GM23338 (cell line): ENCODE measurements around the gene NELL2. TPM values are rescaled to one million over a fixed set of nuclear protein-coding genes. Genes with fewer than 3 reads are reported as not detected.

ENCODE experiments used
- ATAC-seq: fragments of 200-7000 bp; cut with Tn5 transposase; 3 replicates; pipeline ENCODE4 v1.9.1; 2020
- DNase-seq: peaks from one replicate; pipeline ENCODE4 v3.0.0-alpha.2; 2015; ENCODE audit warnings: low spot score
- H2AFZ ChIP-seq: fragments of 200-600 bp; sonication (generic); 2 replicates; pipeline ENCODE4 v1.8.0; 2016; ENCODE audit warnings: antibody characterized with exemption, mild to moderate bottlenecking, moderate library complexity
- H3F3A ChIP-seq: fragments of 200-600 bp; sonication (generic); replicated peaks from 2 replicates; pipeline ENCODE4 v1.8.0; 2017; ENCODE audit warnings: antibody characterized with exemption, mixed run types, low read depth
- H3K27ac ChIP-seq: fragments of 200-600 bp; sonication (generic); 2 replicates; pipeline ENCODE4 v1.6.1; 2016; ENCODE audit warnings: low read depth
- H3K27me3 ChIP-seq: fragments of 200-600 bp; sonication (generic); 2 replicates; pipeline ENCODE4 v1.8.0; 2016; ENCODE audit warnings: mild to moderate bottlenecking, mixed run types, moderate library complexity; ENCODE audit not compliant: insufficient read depth
- H3K36me3 ChIP-seq: fragments of 200-600 bp; sonication (generic); 2 replicates; pipeline ENCODE4 v1.8.0; 2016; ENCODE audit warnings: mild to moderate bottlenecking; ENCODE audit not compliant: insufficient read depth
- H3K4me1 ChIP-seq: fragments of 200-600 bp; sonication (generic); 2 replicates; pipeline ENCODE4 v1.8.0; 2016; ENCODE audit warnings: mild to moderate bottlenecking, moderate library complexity; ENCODE audit not compliant: insufficient read depth
- H3K4me2 ChIP-seq: fragments of 200-600 bp; sonication (generic); 2 replicates; pipeline ENCODE4 v1.7.1; 2017; ENCODE audit warnings: mixed run types
- H3K4me3 ChIP-seq: fragments of 200-600 bp; sonication (generic); 2 replicates; pipeline ENCODE4 v1.6.1; 2016; ENCODE audit warnings: mixed run types
- H3K79me2 ChIP-seq: fragments of 200-600 bp; sonication (generic); replicated peaks from 2 replicates; pipeline ENCODE4 v1.8.0; 2017; ENCODE audit warnings: mild to moderate bottlenecking; ENCODE audit not compliant: insufficient read depth
- H3K9me2 ChIP-seq: fragments of 200-600 bp; sonication (generic); 2 replicates; pipeline ENCODE4 v1.8.0; 2017; ENCODE audit not compliant: insufficient read depth
- H4K20me1 ChIP-seq: fragments of 200-600 bp; sonication (generic); replicated peaks from 2 replicates; pipeline ENCODE4 v1.8.0; 2017; ENCODE audit warnings: mild to moderate bottlenecking; ENCODE audit not compliant: insufficient read depth
- H3K27ac Mint-ChIP-seq: 2 replicates; pipeline ENCODE4 v1.8.0; 2020; ENCODE audit warnings: inconsistent platforms, mild to moderate bottlenecking, moderate library complexity, mixed read lengths
- H3K27me3 Mint-ChIP-seq: 3 replicates; pipeline ENCODE4 v1.8.0; 2022; ENCODE audit warnings: low read depth, mild to moderate bottlenecking, moderate library complexity, mixed read lengths, inconsistent platforms; ENCODE audit not compliant: insufficient read depth, poor library complexity
- H3K36me3 Mint-ChIP-seq: 3 replicates; pipeline ENCODE4 v1.8.0; 2021; ENCODE audit warnings: low read depth, mild to moderate bottlenecking, inconsistent platforms, moderate library complexity, mixed read lengths
- H3K4me1 Mint-ChIP-seq: 3 replicates; pipeline ENCODE4 v1.8.0; 2020; ENCODE audit warnings: mild to moderate bottlenecking, inconsistent platforms, mixed read lengths
- H3K4me3 Mint-ChIP-seq: 3 replicates; pipeline ENCODE4 v1.8.0; 2021; ENCODE audit warnings: moderate library complexity, mild to moderate bottlenecking, inconsistent platforms, mixed read lengths
- H3K9me3 Mint-ChIP-seq: 3 replicates; pipeline ENCODE4 v1.8.0; 2020; ENCODE audit warnings: moderate library complexity, mild to moderate bottlenecking, inconsistent platforms, mixed read lengths
- CREB1 ChIP-seq: fragments of 250-450 bp; sonication (Bioruptor Pico); IDR thresholded peaks from 2 replicates; pipeline ENCODE4 v1.5.0; 2020; ENCODE audit warnings: low read depth, mild to moderate bottlenecking, moderate library complexity
- EZH2 ChIP-seq: fragments of 200-600 bp; sonication (generic); IDR thresholded peaks from one replicate; pipeline ENCODE4 v1.8.0; 2017; ENCODE audit warnings: antibody characterized with exemption, mild to moderate bottlenecking, low read depth; ENCODE audit not compliant: unreplicated experiment
- EZH2phosphoT487 ChIP-seq: fragments of 200-600 bp; sonication (generic); IDR thresholded peaks from one replicate; pipeline ENCODE4 v1.8.1; 2018; ENCODE audit warnings: antibody characterized with exemption; ENCODE audit not compliant: unreplicated experiment
- JUNB ChIP-seq: IDR thresholded peaks from one replicate; pipeline ENCODE4 v1.6.1; 2016; ENCODE audit warnings: antibody characterized with exemption; ENCODE audit not compliant: unreplicated experiment
- NANOG ChIP-seq: IDR thresholded peaks from 2 replicates; pipeline ENCODE4 v1.6.1; 2016; ENCODE audit warnings: antibody characterized with exemption, borderline replicate concordance
- POLR2AphosphoS5 ChIP-seq: IDR thresholded peaks from 2 replicates; pipeline ENCODE4 v1.6.1; 2016; ENCODE audit warnings: antibody characterized with exemption, low read depth
- STAT1 ChIP-seq: IDR thresholded peaks from one replicate; pipeline ENCODE4 v1.6.1; 2016; ENCODE audit warnings: antibody characterized with exemption; ENCODE audit not compliant: unreplicated experiment
- ZNF114 ChIP-seq: fragments of 250-450 bp; sonication (Bioruptor Pico); IDR thresholded peaks from 2 replicates; pipeline ENCODE4 v1.5.0; 2020; ENCODE audit warnings: mild to moderate bottlenecking, moderate library complexity
- ZNF331 ChIP-seq: fragments of 250-450 bp; sonication (Bioruptor Pico); IDR thresholded peaks from 2 replicates; pipeline ENCODE4 v1.5.0; 2020; ENCODE audit warnings: low read depth, mild to moderate bottlenecking, moderate library complexity
- polyA plus RNA-seq: library from polyadenylated mRNA; unstranded; fragments of >200 nt; fragmentation: Nextera tagmentation; extraction: Ambion mirVana; gene quantifications from 2 replicates; pipeline ENCODE4 v1.2.1, GENCODE V29; 2016
- total RNA-seq: library from RNA; depleted of rRNA; stranded (reverse); fragments of >200 nt; shearing (Covaris generic); gene quantifications from 2 replicates; pipeline ENCODE4 v1.2.3, GENCODE V29; 2014
- TF ChIP-seq, protein P1 (sequence below), 2 experiments: fragments of 200-600 bp in 1 of 2; sonication (generic) in 1 of 2; conservative IDR thresholded peaks; 2 replicates each; pipeline versions ENCODE4 v1.5.1 to v1.6.1; 2016 to 2017; ENCODE audit warnings: antibody characterized with exemption in 2 of 2, low read depth in 2 of 2, mild to moderate bottlenecking in 2 of 2, moderate library complexity in 1 of 2
- TF ChIP-seq, protein P2 (sequence below): fragments of 250-450 bp; sonication (Bioruptor Pico); IDR thresholded peaks from 2 replicates; pipeline ENCODE4 v1.5.0; 2020; ENCODE audit warnings: mild to moderate bottlenecking, moderate library complexity
- TF ChIP-seq, protein P3 (sequence below): IDR thresholded peaks from 2 replicates; pipeline ENCODE4 v1.6.1; 2016; ENCODE audit warnings: antibody characterized with exemption
- TF ChIP-seq, protein P4 (sequence below): IDR thresholded peaks from one replicate; pipeline ENCODE4 v1.6.1; 2018; ENCODE audit warnings: antibody characterized with exemption; ENCODE audit not compliant: unreplicated experiment

Gene NELL2
- total and polyA plus RNA-seq, 2 experiments from 2014 or later: 25.1 to 99.5 TPM

DNA sequence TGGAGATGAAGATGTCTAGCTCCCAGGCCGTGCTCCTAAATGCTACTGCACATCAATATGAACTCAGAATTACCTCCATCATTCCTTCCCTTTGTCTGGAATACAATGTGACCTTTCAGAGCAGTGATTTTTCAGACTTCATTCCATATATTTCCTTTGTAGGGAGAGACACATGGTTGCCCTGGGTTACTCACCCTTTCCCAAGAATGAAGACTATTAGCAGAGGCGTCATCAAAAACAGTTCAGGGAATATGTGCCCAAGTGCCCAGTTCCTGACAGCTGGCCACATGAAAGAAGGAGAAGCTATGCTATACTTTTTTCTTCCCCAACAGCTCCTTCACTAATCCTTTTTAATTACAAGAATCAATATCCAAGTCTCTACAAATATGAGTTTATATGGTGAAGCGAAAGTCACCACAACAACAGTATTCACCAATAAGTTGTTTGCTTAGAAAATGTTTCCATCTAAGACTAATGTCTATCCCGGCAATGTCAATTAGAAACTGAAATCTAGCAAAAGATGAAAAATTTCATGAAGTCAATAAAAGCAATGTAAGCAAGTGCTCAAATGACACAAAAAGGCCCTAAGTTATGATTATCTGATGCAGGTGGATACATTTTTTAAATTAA, 17.8 kb downstream of the NELL2 start:
- H3K27ac Mint-ChIP-seq: no peak overlapping the region
- no peaks in the 10 kb centered on the region for H3K27me3 Mint-ChIP-seq
- Histone ChIP-seq H3K79me2 (peaks cover 73% of the 10 kb centered on the region), H3F3A (no peaks in the 10 kb centered on the region), H3K9me2 (no peaks in the 10 kb centered on the region), H2AFZ (no peak overlapping the region), H3K27ac (no peak overlapping the region), H3K4me2 (no peak overlapping the region), H3K27me3 (no peaks in the 10 kb centered on the region), H3K36me3 (no peaks in the 10 kb centered on the region), H3K4me1 (0 out of 2 replicates have a peak, but pooled peaks cover 3% of the 10 kb centered on the region), H3K4me3 (no peak overlapping the region), H4K20me1 (no peaks in the 10 kb centered on the region; the same call in 1 of the 2 replicates)
- no peak overlapping the region for H3K4me3 Mint-ChIP-seq
- no peaks in the 10 kb centered on the region for H3K9me3 Mint-ChIP-seq
- peaks cover 9% of the 10 kb centered on the region for H3K4me1 Mint-ChIP-seq
- peaks cover 7% of the 10 kb centered on the region; the same call in 2 of the 3 replicates for H3K36me3 Mint-ChIP-seq
- TF ChIP-seq, protein P1, sequence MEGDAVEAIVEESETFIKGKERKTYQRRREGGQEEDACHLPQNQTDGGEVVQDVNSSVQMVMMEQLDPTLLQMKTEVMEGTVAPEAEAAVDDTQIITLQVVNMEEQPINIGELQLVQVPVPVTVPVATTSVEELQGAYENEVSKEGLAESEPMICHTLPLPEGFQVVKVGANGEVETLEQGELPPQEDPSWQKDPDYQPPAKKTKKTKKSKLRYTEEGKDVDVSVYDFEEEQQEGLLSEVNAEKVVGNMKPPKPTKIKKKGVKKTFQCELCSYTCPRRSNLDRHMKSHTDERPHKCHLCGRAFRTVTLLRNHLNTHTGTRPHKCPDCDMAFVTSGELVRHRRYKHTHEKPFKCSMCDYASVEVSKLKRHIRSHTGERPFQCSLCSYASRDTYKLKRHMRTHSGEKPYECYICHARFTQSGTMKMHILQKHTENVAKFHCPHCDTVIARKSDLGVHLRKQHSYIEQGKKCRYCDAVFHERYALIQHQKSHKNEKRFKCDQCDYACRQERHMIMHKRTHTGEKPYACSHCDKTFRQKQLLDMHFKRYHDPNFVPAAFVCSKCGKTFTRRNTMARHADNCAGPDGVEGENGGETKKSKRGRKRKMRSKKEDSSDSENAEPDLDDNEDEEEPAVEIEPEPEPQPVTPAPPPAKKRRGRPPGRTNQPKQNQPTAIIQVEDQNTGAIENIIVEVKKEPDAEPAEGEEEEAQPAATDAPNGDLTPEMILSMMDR (conservative IDR thresholded peaks at IDR 0.05; ENCODE audit: low read depth in 2 of 2): no peak
- TF ChIP-seq POLR2AphosphoS5 (no peak), EZH2 (no peak), NANOG (no peak), EZH2phosphoT487 (no peak), CREB1 (CRISPR knock-in tag) (no peak), STAT1 (no peak), JUNB (no peak), ZNF331 (no peak), ZNF114 (CRISPR knock-in tag) (no peak)
- TF ChIP-seq, protein P2, sequence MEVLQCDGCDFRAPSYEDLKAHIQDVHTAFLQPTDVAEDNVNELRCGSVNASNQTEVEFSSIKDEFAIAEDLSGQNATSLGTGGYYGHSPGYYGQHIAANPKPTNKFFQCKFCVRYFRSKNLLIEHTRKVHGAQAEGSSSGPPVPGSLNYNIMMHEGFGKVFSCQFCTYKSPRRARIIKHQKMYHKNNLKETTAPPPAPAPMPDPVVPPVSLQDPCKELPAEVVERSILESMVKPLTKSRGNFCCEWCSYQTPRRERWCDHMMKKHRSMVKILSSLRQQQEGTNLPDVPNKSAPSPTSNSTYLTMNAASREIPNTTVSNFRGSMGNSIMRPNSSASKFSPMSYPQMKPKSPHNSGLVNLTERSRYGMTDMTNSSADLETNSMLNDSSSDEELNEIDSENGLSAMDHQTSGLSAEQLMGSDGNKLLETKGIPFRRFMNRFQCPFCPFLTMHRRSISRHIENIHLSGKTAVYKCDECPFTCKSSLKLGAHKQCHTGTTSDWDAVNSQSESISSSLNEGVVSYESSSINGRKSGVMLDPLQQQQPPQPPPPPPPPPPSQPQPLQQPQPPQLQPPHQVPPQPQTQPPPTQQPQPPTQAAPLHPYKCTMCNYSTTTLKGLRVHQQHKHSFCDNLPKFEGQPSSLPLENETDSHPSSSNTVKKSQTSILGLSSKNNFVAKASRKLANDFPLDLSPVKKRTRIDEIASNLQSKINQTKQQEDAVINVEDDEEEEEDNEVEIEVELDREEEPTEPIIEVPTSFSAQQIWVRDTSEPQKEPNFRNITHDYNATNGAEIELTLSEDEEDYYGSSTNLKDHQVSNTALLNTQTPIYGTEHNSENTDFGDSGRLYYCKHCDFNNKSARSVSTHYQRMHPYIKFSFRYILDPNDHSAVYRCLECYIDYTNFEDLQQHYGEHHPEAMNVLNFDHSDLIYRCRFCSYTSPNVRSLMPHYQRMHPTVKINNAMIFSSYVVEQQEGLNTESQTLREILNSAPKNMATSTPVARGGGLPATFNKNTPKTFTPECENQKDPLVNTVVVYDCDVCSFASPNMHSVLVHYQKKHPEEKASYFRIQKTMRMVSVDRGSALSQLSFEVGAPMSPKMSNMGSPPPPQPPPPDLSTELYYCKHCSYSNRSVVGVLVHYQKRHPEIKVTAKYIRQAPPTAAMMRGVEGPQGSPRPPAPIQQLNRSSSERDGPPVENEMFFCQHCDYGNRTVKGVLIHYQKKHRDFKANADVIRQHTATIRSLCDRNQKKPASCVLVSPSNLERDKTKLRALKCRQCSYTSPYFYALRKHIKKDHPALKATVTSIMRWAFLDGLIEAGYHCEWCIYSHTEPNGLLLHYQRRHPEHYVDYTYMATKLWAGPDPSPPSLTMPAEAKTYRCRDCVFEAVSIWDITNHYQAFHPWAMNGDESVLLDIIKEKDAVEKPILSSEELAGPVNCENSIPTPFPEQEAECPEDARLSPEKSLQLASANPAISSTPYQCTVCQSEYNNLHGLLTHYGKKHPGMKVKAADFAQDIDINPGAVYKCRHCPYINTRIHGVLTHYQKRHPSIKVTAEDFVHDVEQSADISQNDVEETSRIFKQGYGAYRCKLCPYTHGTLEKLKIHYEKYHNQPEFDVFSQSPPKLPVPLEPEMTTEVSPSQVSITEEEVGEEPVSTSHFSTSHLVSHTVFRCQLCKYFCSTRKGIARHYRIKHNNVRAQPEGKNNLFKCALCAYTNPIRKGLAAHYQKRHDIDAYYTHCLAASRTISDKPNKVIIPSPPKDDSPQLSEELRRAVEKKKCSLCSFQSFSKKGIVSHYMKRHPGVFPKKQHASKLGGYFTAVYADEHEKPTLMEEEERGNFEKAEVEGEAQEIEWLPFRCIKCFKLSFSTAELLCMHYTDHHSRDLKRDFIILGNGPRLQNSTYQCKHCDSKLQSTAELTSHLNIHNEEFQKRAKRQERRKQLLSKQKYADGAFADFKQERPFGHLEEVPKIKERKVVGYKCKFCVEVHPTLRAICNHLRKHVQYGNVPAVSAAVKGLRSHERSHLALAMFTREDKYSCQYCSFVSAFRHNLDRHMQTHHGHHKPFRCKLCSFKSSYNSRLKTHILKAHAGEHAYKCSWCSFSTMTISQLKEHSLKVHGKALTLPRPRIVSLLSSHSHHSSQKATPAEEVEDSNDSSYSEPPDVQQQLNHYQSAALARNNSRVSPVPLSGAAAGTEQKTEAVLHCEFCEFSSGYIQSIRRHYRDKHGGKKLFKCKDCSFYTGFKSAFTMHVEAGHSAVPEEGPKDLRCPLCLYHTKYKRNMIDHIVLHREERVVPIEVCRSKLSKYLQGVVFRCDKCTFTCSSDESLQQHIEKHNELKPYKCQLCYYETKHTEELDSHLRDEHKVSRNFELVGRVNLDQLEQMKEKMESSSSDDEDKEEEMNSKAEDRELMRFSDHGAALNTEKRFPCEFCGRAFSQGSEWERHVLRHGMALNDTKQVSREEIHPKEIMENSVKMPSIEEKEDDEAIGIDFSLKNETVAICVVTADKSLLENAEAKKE: no peak
- TF ChIP-seq, protein P3, sequence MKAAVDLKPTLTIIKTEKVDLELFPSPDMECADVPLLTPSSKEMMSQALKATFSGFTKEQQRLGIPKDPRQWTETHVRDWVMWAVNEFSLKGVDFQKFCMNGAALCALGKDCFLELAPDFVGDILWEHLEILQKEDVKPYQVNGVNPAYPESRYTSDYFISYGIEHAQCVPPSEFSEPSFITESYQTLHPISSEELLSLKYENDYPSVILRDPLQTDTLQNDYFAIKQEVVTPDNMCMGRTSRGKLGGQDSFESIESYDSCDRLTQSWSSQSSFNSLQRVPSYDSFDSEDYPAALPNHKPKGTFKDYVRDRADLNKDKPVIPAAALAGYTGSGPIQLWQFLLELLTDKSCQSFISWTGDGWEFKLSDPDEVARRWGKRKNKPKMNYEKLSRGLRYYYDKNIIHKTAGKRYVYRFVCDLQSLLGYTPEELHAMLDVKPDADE: no peak
- TF ChIP-seq, protein P4, sequence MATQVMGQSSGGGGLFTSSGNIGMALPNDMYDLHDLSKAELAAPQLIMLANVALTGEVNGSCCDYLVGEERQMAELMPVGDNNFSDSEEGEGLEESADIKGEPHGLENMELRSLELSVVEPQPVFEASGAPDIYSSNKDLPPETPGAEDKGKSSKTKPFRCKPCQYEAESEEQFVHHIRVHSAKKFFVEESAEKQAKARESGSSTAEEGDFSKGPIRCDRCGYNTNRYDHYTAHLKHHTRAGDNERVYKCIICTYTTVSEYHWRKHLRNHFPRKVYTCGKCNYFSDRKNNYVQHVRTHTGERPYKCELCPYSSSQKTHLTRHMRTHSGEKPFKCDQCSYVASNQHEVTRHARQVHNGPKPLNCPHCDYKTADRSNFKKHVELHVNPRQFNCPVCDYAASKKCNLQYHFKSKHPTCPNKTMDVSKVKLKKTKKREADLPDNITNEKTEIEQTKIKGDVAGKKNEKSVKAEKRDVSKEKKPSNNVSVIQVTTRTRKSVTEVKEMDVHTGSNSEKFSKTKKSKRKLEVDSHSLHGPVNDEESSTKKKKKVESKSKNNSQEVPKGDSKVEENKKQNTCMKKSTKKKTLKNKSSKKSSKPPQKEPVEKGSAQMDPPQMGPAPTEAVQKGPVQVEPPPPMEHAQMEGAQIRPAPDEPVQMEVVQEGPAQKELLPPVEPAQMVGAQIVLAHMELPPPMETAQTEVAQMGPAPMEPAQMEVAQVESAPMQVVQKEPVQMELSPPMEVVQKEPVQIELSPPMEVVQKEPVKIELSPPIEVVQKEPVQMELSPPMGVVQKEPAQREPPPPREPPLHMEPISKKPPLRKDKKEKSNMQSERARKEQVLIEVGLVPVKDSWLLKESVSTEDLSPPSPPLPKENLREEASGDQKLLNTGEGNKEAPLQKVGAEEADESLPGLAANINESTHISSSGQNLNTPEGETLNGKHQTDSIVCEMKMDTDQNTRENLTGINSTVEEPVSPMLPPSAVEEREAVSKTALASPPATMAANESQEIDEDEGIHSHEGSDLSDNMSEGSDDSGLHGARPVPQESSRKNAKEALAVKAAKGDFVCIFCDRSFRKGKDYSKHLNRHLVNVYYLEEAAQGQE: no peak
- ATAC-seq (no peak), DNase-seq (no peak)
